ENCODE measurements around the gene DEFB113. TPM values are rescaled to one million over a fixed set of nuclear protein-coding genes. Genes with fewer than 3 reads are reported as not detected.

DEFB113 gene
- polyA plus RNA-seq, 1 donor from 2014 or later: not detected

DNA sequence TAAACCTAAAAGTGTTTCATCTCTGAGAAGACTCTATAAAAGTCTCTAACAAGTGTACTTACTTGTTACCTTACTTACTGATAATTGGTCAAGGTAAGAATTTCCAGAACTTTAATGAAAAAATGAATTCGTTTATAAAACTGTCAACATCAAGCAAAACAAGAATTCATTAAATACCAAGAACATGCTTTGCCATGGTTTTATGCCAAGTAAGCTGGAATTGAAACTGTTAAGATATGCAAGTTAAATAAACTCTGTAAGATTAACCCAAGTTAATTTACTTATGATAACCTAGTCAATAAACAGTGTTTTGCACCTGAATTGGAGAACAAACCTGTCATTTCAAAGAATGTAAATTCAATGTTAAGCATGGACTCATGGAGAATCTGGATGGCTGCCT is 17.1 kb upstream of the DEFB113 start:
- H3K9me2 ChIP-seq (ENCODE audit: insufficient read depth, low read length): no peaks in the 10 kb centered on the region
- no peaks in the 10 kb centered on the region for H4K20me1 ChIP-seq (ENCODE audit: insufficient read depth)
- H3K27ac ChIP-seq (ENCODE audit: low read length): no peak overlapping the region
- no peaks in the 10 kb centered on the region for H3K36me3 ChIP-seq (ENCODE audit: insufficient read depth, low read length)
- H2AFZ ChIP-seq (ENCODE audit: low read depth, low read length): no peak overlapping the region
- no peaks in the 10 kb centered on the region for H3K27me3 ChIP-seq (ENCODE audit: insufficient read depth, low read depth, low read length)
- H3K4me2 ChIP-seq (ENCODE audit: low read length): no peak overlapping the region
- no peak overlapping the region for H3K9ac ChIP-seq (ENCODE audit: low read length)
- H3F3A ChIP-seq (ENCODE audit: insufficient read depth, low read length, poor library complexity, severe bottlenecking): no peaks in the 10 kb centered on the region
- H3K9me3 ChIP-seq (ENCODE audit: low read length): no peaks in the 10 kb centered on the region
- TF ChIP-seq EP300 (conservative IDR thresholded peaks at IDR 0.05; ENCODE audit: poor library complexity, severe bottlenecking): no peak
- TF ChIP-seq EZH2 (IDR thresholded peaks at IDR 0.05; ENCODE audit: borderline replicate concordance, insufficient read depth, low read length, poor library complexity, severe bottlenecking): no peak
- TF ChIP-seq TAF1 (IDR thresholded peaks at IDR 0.05; ENCODE audit: low read depth): no peak
- TF ChIP-seq, protein P1, sequence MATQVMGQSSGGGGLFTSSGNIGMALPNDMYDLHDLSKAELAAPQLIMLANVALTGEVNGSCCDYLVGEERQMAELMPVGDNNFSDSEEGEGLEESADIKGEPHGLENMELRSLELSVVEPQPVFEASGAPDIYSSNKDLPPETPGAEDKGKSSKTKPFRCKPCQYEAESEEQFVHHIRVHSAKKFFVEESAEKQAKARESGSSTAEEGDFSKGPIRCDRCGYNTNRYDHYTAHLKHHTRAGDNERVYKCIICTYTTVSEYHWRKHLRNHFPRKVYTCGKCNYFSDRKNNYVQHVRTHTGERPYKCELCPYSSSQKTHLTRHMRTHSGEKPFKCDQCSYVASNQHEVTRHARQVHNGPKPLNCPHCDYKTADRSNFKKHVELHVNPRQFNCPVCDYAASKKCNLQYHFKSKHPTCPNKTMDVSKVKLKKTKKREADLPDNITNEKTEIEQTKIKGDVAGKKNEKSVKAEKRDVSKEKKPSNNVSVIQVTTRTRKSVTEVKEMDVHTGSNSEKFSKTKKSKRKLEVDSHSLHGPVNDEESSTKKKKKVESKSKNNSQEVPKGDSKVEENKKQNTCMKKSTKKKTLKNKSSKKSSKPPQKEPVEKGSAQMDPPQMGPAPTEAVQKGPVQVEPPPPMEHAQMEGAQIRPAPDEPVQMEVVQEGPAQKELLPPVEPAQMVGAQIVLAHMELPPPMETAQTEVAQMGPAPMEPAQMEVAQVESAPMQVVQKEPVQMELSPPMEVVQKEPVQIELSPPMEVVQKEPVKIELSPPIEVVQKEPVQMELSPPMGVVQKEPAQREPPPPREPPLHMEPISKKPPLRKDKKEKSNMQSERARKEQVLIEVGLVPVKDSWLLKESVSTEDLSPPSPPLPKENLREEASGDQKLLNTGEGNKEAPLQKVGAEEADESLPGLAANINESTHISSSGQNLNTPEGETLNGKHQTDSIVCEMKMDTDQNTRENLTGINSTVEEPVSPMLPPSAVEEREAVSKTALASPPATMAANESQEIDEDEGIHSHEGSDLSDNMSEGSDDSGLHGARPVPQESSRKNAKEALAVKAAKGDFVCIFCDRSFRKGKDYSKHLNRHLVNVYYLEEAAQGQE (IDR thresholded peaks at IDR 0.05; ENCODE audit: borderline replicate concordance): no peak
- H3K4me3 ChIP-seq (ENCODE audit: low read length): no peak overlapping the region
- H3K79me2 ChIP-seq (replicated peaks; ENCODE audit: insufficient read depth, low read length): no peaks in the 10 kb centered on the region

DNA sequence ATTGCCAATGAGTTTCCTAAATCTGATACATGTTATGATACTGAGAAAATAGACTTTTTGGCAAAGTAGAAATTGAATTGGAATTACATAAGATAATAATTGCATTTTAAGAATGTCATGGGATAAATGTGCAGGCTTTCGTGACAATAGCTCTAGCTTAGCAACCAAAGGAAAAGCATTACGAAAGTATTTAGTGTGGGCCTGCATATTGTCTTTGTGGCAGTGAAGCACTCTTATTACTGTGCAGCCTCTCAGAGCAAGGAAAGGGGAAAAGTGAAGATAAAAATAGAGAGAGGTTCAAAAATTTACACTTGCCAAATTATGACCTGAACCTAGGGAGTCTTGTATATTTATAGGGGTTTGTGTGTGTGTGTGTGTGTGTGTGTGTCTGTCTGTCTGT is 12.6 kb upstream of the DEFB113 start:
- Histone ChIP-seq H4K20me1 (ENCODE audit: insufficient read depth) (no peaks in the 10 kb centered on the region), H3K9ac (ENCODE audit: low read length) (no peak overlapping the region), H3K27ac (ENCODE audit: low read length) (no peak overlapping the region), H3K4me3 (ENCODE audit: low read length) (no peak overlapping the region), H3K36me3 (ENCODE audit: insufficient read depth, low read length) (no peaks in the 10 kb centered on the region), H3K4me2 (ENCODE audit: low read length) (no peak overlapping the region), H3K9me3 (ENCODE audit: low read length) (no peaks in the 10 kb centered on the region), H3F3A (ENCODE audit: insufficient read depth, low read length, poor library complexity, severe bottlenecking) (no peaks in the 10 kb centered on the region), H3K27me3 (ENCODE audit: insufficient read depth, low read depth, low read length) (no peaks in the 10 kb centered on the region), H3K79me2 (replicated peaks; ENCODE audit: insufficient read depth, low read length) (no peaks in the 10 kb centered on the region), H2AFZ (ENCODE audit: low read depth, low read length) (no peak overlapping the region), H3K9me2 (ENCODE audit: insufficient read depth, low read length) (no peaks in the 10 kb centered on the region)
- no peak for TF ChIP-seq TAF1 (IDR thresholded peaks at IDR 0.05; ENCODE audit: low read depth)
- no peak for TF ChIP-seq SMC3 (conservative IDR thresholded peaks at IDR 0.05; ENCODE audit: poor library complexity)
- no peak for TF ChIP-seq RAD21 (conservative IDR thresholded peaks at IDR 0.05)
- TF ChIP-seq EZH2 (IDR thresholded peaks at IDR 0.05; ENCODE audit: borderline replicate concordance, insufficient read depth, low read length, poor library complexity, severe bottlenecking): no peak
- TF ChIP-seq, protein P2, sequence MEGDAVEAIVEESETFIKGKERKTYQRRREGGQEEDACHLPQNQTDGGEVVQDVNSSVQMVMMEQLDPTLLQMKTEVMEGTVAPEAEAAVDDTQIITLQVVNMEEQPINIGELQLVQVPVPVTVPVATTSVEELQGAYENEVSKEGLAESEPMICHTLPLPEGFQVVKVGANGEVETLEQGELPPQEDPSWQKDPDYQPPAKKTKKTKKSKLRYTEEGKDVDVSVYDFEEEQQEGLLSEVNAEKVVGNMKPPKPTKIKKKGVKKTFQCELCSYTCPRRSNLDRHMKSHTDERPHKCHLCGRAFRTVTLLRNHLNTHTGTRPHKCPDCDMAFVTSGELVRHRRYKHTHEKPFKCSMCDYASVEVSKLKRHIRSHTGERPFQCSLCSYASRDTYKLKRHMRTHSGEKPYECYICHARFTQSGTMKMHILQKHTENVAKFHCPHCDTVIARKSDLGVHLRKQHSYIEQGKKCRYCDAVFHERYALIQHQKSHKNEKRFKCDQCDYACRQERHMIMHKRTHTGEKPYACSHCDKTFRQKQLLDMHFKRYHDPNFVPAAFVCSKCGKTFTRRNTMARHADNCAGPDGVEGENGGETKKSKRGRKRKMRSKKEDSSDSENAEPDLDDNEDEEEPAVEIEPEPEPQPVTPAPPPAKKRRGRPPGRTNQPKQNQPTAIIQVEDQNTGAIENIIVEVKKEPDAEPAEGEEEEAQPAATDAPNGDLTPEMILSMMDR (IDR thresholded peaks at IDR 0.05; ENCODE audit: poor library complexity, severe bottlenecking): no peak
- TF ChIP-seq MXI1 (conservative IDR thresholded peaks at IDR 0.05; ENCODE audit: poor library complexity, severe bottlenecking): no peak
- no peak for TF ChIP-seq POLR2AphosphoS5 (IDR thresholded peaks at IDR 0.05)
- TF ChIP-seq EP300 (conservative IDR thresholded peaks at IDR 0.05; ENCODE audit: poor library complexity, severe bottlenecking): no peak
- TF ChIP-seq, protein P1 (IDR thresholded peaks at IDR 0.05; ENCODE audit: borderline replicate concordance): no peak
